ENCODE measurements around the gene BEST3. TPM values are rescaled to one million over a fixed set of nuclear protein-coding genes. Genes with fewer than 3 reads are reported as not detected.
"Not testable (repeated sequence)": the region's sequence is repeated elsewhere in the genome, so short reads cannot be mapped to it uniquely, and the experiment has no call there.

The BEST3 gene
- polyA plus RNA-seq, 12 donors: 28.8 to 120 (median 56.8) TPM; not detected in 1

- peak; percentile 46 for DNase-seq
Observed at GRCh38 chr12:69688471-69689427, 10.4 kb downstream of the BEST3 start.

DNA sequence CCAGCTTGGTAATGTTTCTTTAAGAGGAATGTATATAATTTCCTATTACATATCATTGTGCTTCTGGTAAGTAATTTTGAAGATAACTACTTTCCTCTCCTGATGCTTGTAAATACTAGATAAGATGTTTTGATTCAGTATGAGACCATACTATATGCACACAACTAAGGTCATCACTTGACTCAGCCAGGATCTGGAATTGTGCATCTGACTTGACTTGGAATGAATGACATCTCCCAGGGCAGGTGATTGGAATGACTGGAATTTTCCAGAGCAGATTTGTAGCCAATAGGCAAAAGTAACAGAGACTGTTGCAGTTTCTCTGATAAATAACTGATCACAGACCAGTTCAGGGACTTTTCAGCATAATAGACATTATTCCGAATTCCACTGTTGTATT, 11.1 kb downstream of the BEST3 start:
- no peak for DNase-seq

DNA sequence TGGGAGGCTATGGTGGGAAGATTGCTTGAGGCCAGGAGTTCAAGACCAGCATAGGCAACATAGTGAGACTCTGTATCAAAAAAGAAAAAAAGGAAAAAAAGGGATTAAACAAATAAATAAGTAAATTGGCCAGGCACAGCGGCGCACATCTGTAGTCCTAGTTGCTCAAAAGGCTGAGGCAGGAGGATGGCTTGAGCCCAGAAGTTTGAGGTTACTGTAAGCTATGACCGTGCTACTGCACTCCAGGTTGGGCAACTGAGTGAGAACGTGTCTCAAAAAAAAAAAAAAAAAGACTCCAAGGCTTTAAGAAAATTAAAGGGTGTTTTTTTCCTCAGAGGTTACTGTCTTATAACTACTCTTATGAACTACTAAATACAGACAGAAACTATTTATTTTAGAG, 11.7 kb downstream of the BEST3 start:
- no peak for DNase-seq

GRCh38 chr12:69686731-69687130, 12.4 kb downstream of the BEST3 start:
- DNase-seq: no peak

DNA sequence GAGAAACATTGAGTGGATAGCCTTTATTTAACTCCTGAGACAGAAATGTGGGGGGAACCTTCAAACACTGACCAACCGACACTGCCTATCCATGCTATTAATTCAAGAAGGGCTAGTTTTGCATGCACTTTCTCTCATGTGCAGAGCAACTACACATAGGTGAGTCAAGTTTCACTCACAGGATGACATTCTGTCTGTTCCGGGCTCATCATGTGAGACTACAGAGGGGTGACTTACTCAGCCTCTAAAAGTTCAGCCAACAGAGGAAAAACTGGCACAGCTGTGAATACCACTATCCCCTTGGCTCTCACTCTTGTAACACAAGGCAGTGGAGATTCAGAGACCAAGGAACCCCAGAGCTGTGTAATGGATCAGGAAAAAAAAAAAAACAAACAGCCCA, 13.3 kb downstream of the BEST3 start:
- peak; percentile 21 for DNase-seq

DNA sequence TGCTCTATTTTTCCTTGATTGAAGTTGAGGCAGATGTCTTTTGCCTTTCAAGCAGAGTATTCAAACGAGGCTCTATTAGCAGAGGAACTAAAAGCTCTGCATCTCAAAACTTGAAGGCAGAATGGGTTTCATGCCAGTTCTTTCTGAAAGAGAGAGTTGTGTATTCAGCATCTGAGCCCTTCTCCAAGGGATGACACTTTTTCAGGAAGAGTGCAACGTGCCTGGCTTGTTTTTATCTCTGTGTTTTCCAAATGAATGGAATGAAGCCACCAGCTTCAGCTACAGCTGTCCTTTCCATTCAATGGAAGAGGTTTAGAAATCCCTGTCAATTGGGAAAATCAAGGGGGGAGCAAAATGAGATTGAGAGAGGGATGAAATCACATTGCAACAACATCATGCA, 14.6 kb downstream of the BEST3 start:
- no peak for DNase-seq

DNA sequence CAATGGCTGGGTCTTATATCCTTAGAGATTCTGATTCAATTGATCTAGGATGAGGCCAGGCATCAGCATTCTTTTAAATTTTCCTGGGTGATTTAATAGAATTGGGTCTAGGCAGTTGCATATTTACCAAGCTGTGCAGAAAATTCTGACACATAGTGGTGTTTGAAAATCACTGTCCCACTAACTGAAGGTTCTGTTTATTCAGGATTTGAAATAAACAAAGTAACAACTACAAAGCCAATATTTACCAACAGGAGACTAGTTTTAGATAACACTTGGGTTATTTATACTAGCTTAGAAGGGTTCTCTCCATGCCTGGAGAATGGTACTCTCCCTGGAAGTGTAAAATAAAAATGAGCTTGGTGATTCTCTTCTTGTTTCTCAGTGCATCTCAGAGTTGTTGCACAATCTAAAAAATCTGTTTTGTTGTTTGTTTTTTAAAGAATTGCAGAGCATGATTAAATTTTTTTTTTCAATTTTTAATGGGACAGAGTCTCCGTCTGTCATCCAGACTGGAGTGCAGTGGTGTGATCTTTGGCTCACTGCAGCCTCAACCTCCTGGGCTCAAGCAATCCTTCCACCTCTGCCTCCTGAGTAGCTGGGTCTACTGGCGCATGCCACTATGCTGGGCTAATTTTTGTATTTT, 16.9 kb downstream of the BEST3 start:
- no peak for DNase-seq

DNA sequence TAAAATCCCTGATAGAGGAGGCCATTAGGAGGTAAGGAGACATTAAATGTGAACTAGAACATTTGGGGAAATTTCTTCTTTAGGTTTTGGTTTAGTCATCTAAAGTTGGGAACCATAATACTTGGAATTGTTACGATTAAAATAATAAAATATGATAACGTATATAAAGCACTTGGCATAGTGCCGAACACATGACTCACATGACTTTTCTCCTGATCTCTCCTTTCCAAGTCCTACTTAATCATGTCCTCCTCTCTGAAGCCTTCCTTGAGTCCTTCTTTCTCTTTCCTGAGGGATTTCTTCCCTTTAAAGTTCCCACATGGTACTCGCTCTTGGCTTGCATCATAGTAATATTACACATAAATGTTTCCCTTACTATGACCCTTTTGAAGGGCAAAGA, 20.0 kb downstream of the BEST3 start:
- no peak for DNase-seq

- no peak for DNase-seq
Observed at GRCh38 chr12:69676257-69677012, 22.7 kb downstream of the BEST3 start.

DNA sequence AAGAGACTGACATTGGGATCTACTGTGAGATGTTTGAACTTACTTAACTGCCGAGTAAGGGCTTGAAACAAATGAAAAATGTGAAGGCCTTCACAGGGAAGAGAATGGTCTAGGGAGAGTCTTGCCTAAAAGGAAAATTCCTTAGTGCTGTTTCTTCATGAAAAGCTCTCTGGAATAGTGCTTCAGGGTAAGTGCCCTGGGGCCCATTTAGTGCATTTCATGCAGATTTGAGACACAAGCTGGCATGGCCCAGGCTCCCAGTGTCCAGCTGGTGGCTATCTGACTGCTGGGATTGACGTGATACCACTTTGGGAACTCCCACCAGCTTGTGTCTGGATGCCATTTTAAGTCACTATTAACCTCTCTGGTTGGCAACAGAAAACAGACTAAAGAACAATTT, 26.9 kb downstream of the BEST3 start:
- no peak for DNase-seq

DNA sequence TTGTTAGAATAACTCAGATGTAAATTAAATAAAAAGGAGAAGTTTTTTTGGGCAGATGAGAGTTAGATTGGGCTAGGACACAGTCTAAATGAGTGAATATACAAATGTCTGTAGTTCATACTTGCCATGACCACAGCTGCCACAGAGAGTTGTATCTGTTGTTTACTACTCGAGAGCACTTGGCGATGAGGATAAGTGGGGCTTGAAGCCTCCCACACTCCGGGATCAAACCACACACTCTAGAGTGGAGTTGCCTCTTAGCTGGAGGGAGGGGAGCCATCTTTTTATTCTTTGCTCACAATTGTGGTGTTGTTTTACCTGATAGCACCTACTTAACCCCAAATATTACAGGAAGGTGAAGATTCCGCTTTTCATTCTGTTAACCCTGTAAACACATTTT, 27.5 kb downstream of the BEST3 start:
- no peak for DNase-seq

DNA sequence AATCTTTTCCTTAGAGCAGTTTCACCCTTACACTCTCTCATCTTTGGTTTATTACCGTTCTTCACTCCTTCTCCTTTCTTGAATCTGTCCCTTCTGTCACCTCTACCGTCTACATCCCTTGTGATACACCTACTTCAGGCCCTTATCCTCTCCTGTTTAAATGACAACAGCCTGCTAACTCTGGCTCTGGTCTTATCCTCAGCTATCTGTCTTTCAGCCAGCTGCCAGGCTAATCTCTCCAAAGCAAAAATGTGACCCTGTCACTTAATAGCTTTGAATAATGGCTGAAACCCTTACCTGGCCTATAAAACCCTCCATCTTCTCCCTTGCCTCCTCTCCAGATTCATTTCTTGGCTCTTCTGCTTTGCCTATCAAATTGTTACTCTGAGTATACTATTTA, 32.3 kb downstream of the BEST3 start:
- DNase-seq: no peak

GRCh38 chr12:69664930-69665377, 34.1 kb downstream of the BEST3 start:
- not testable (repeated sequence) for DNase-seq

- no peak for DNase-seq
Observed at GRCh38 chr12:69663726-69664125, 35.4 kb downstream of the BEST3 start.

GRCh38 chr12:69662764-69663163, 36.3 kb downstream of the BEST3 start:
- DNase-seq: no peak

DNA sequence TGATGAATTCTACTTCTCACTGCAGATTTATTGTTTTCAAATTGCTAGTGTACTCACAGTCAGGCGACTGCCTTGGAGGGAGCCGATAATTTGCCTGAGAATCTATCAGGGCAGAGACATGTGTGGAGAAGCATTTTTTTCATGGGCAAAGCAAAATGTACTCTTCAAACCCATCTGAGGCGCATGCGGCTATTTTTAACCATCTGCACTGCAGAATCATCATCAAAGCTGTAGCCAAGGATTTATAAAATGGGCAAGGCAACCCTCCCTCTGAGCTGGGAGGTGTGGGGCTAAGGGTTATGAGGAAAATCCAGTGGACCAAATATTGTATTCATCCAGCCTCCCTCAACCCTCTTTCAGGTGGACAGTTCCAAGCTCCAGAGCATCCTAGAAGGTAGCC, 37.7 kb downstream of the BEST3 start:
- DNase-seq: no peak

GRCh38 chr12:69660164-69660863, 38.8 kb downstream of the BEST3 start:
- DNase-seq: no peak

DNA sequence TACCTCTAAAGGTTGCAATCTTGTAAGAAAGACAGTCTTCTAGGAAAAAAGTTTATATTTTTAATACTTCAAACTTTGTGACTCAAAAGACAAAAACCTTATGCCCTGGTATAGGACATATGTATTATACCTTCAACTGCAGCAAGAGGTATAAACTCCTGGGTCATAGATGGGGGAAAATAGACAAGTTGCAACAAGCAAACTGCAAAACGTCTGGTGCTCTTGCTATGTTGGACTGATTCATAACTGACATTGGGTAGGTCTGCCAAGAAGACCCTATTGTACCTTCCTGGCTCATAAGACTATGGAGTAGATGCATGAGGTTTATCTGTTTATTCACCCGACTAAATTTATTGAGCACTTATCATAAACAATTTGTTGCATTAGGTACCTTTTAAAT, 40.9 kb downstream of the BEST3 start:
- no peak for DNase-seq

DNA sequence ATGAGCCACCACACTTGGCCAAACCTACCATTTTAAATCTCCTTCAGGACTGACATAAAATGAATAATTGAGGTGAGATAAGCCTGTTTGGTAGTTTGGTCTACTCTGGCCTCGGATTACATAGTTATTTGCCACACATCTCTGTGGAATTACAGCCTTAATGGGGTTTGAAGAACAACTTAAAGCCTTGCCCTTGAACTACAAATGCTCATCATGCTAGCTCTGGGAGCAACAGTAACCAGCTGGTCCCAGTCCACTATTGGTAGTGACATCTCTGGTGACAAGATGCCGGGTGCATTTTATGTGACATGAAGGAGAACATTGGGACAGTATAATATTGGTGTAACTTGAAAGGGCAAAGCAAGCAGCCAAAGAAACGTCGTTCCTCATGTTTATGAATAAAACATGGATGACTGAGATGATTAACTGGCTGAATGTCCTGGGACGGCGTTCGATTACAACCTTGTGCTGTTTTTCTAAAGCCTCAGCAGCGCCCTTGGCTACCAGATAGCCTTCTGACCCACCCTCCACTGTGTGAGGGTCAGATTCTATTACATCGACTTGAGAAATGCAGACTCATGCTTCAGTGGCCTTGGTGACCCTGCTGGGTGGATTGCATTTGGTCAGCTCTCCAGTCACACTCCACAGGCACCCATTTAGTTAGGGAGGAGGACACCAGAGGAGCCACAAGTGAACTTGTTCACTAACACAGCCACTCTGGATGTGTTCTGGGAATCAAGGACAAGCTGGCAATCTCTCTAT, 41.5 kb downstream of the BEST3 start:
- DNase-seq: peak; percentile 5

DNA sequence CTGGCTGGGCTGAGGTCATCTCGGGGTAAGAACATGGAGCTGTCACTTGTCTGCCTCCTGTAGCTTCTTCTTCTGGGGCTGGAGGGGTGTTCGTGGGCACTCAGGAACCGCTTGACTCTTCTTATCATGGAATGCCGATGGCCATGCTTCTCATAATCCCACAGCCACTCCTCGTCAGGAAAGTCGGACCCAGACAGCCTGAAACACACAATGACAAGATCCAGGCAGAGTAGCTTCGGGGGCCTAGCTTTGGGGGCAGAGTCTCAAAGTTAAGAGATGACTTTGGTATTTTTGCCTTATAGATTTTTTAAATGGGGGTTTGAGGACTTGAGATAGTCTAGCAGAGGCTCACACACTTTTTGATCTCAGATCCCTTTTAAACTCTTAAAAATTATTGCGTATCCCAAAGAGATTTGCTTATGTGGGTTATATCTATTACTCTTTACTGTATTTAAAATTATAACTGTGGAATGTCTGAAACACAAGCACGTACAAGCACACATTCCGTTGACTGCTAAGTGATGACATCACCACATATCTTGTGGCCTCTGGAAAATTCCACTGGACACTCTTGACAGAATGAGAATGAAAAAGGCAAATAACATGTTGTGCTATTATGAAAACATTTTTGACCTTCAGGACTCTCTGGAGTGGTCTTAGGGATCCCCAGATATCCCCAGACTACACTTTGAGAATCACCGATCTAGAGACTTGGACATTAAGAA, 43.3 kb downstream of the BEST3 start:
- DNase-seq: peak; percentile 13
